Fibroblast of mammary gland (primary cell): Measurements from ENCODE around the gene GCC1.
"Not testable (repeated sequence)": the region's sequence is repeated elsewhere in the genome, so short reads cannot be mapped to it uniquely, and the experiment has no call there.

ENCODE experiments used
- DNase-seq: peaks from one replicate; pipeline ENCODE4 v3.0.0-alpha.2; 2010; ENCODE audit warnings: low read depth
- H3K4me3 ChIP-seq: 2 replicates; pipeline ENCODE4 v1.5.1; 2011; ENCODE audit warnings: low read depth, mild to moderate bottlenecking, low read length, moderate library complexity; ENCODE audit not compliant: control insufficient read depth
- TF ChIP-seq, protein P1 (sequence below): conservative IDR thresholded peaks from 2 replicates; pipeline ENCODE4 v1.5.1; 2011; ENCODE audit warnings: low read depth, low read length, inconsistent platforms; ENCODE audit not compliant: control insufficient read depth, insufficient read depth

GCC1 gene

DNA sequence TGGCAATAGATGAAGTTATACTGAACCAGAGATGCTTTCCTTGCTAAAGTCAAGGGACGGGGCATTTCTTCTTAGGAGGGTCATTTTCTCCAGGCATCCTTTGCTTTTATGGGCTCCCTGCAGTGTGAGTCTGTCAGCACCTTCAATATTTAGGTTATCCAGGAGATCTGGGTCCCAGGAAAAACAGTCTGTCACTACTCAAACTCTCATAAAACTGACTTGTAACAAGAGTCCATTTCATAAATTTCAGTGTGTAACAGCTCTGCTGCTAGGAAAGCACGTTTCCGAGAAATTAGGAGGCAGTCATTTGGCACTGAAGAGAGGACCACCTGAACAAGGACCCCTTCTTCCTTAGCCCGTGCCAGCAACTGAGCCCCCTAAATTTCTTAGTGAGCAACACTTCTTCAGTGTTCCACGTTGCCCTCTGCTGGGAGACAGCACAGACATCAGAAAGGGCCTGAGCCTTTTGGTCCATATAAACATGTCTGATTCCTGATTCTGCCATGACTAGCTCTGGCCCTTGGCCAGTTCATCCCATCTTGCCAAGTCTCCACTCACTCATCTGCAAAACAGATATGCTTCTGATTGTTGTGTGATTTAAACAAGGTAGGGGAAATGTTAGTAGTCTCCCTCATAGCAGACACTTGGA is 7.2 kb downstream of the GCC1 start:
- TF ChIP-seq, protein P1, sequence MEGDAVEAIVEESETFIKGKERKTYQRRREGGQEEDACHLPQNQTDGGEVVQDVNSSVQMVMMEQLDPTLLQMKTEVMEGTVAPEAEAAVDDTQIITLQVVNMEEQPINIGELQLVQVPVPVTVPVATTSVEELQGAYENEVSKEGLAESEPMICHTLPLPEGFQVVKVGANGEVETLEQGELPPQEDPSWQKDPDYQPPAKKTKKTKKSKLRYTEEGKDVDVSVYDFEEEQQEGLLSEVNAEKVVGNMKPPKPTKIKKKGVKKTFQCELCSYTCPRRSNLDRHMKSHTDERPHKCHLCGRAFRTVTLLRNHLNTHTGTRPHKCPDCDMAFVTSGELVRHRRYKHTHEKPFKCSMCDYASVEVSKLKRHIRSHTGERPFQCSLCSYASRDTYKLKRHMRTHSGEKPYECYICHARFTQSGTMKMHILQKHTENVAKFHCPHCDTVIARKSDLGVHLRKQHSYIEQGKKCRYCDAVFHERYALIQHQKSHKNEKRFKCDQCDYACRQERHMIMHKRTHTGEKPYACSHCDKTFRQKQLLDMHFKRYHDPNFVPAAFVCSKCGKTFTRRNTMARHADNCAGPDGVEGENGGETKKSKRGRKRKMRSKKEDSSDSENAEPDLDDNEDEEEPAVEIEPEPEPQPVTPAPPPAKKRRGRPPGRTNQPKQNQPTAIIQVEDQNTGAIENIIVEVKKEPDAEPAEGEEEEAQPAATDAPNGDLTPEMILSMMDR, result peak; percentile 44
- DNase-seq, result peak; percentile 81
- no peak overlapping the region for H3K4me3 ChIP-seq

DNA sequence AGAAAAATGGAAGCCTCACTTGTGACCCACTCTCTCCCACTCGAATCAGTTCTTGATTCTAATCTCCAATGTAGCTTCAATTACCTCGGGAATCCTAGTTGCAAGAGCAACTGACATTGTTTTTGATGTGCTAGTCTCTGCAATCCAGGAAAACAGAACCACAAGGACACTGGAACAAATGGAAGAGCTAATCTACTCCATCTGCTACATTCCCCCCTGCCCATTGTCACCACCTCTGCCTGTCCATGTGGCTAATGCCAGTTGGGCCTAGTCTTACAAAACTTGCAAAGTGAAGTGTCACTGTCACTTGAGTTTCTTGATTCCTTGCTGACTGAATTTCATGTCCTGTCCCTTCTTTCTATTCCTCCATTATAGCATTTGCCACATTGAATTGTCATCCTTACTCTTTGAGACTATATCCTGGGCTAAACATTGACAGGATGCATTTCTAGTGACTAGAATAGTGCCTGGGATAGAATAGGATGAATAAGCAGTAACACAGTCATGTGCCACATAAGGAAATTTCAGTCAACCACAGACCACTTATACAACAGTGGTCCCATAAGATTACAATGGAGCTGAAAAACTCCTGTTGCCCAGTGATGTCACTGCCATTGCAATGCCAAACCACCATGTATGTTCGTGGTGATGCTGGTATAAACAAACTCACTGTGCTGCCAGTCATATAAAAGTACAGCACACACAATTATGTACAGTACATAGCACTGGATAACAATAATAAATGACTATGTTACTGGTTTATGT is 13.5 kb downstream of the GCC1 start:
- TF ChIP-seq, protein P1, result no peak
- DNase-seq, result no peak
- no peak overlapping the region for H3K4me3 ChIP-seq

DNA sequence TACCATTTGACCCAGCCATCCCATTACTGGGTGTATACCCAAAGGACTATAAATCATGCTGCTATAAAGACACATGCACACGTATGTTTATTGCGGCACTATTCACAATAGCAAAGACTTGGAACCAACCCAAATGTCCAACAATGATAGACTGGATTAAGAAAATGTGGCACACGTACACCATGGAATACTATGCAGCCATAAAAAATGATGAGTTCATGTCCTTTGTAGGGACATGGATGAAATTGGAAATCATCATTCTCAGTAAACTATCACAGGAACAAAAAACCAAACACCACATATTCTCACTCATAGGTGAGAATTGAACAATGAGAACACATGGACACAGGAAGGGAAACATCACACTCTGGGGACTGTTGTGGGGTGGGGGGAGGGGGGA is 17.4 kb downstream of the GCC1 start:
- H3K4me3 ChIP-seq, DNase-seq: not testable (repeated sequence)

DNA sequence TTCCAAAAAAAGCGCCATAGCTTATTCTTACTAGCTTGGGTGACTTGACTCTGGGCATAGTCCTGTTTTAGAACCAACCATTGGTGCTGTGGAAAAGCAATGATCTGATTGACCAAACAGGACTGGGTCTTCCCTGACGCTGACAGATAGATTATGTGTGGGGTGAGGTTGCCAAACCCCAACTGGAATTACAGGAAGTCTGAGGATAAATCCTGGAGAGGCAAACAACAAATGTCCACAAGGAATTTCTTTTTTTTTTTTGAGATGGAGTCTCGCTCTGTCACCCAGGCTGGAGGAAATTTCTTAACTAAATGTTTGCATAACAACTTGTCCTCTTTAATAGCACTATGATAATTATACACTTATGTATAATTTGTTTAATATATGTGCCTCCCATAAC is 19.2 kb downstream of the GCC1 start:
- no peak for DNase-seq
- TF ChIP-seq, protein P1, result no peak
- H3K4me3 ChIP-seq, result no peak overlapping the region

DNA sequence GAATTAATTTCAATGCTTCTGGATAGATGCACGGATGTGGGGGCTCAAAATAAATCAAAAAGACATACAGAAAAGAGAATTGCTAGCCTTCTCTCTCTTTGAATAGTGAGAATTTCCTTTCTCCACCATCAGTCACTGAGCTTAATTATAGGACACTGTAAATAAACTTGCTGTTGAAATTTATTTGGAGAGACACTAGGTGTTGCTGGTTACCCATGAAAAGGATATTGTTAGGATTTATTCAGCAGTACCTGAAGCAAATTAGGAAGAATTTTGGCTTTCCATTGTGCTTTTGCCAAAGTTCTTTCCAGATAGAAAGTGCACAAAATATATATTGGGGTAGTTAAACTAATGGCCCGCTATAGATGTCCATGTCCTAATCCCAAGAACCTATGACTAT is 27.6 kb downstream of the GCC1 start:
- TF ChIP-seq, protein P1, result peak; percentile 12
- H3K4me3 ChIP-seq, result no peak overlapping the region
- no peak for DNase-seq

DNA sequence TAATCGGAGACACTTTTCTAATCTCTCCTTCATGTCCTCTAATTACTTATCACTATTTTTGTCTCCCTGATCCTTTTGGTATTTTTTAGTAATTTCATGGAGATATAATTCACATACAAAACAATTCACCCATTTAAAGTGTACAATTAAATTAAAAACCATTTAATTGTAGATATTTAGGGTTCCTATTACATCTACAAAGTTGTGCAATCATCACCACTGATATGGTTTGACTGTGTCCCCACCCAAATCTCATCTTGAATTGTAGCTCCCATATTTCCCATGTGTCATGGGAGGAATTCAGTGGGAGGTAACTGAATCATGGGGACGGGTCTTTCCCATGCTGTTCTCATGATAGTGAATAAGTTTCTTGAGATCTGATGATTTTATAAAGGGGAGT is 29.0 kb downstream of the GCC1 start:
- no peak for DNase-seq
- TF ChIP-seq, protein P1, result no peak
- H3K4me3 ChIP-seq, result no peak overlapping the region

DNA sequence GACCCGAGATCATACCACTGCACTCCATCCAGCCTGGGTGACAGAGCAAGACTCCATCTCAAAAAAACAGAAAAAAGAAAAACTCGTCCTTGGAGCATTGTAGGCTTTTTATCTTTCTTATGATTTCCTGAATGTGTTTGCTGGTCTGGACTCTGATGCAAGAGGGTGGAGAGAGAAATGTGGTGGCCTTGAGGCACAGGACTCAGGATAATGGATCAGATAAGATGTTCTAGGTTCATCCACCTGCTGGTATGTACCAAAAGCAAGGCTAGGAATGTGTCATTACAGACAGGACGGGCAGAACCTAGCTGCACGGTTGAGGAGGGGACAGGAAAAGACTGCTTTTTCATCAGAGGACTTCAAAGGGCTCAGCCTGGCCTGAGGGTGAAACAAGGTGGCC is 33.5 kb downstream of the GCC1 start:
- no peak overlapping the region for H3K4me3 ChIP-seq
- TF ChIP-seq, protein P1, result no peak

More for the DNA sequence above, 33.5 kb downstream of the GCC1 start:
- no peak for DNase-seq
